ENCODE data around the gene CHRM4. TPM values are rescaled to one million over a fixed set of nuclear protein-coding genes. Genes with fewer than 3 reads are reported as not detected.
A peak's percentile ranks its signal among the peaks of the same experiment; 100 is the strongest.

CHRM4 gene
- total RNA-seq, 1 experiment from 2014 or later = 1.1 TPM

DNA sequence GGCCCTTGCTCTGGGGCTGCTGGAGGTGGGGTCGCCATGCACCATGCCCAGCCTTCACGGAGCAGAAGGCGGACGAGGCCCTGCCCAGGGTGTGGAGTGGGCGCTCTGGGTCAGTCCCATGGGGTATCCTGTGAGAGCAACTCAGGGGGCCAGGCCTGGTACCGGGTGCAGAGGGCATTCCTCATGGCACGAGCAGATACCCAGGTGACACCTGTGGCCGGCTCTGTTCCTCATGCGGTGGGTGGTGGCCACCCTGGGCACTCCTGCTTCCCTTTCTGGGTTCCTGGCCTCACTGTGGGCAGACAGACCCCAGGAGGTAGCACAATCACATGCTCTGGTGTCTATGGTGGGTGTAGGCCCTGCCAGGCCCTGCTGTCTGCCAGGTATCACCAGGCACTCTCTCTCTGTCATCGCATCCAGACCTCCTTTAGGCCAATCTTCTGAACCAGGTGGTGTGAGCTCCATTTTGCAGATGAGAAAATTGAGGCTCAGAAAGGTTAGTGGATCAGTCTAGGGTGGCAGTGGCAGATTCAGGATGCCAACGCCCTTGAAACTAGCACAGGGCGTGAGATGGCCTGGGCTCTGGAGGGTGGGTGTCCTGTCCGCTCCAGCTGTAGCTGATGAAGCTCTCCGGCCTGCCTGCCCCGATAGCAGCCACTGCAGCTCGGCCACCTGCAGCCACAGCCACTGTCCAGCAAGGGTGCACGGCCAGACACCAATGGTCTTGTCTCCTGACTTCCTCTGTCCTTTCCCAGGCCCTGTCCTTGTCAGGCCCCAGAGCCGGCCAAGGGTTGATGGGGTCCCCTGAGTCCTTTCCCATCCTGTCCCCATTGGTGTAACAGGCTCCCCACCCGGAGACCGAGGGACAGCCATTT is 29.2 kb downstream of the CHRM4 start:
- no peaks in the 10 kb centered on the region for H3K36me3 ChIP-seq (ENCODE audit: control insufficient read depth in 1 of 2, insufficient read depth in 2 of 2, low read length in 2 of 2)
- H2AFZ ChIP-seq (ENCODE audit: low read depth, low read length, poor library complexity, severe bottlenecking) = no peak overlapping the region
- H3K9me2 ChIP-seq (ENCODE audit: insufficient read depth) = no peaks in the 10 kb centered on the region
- no peaks in the 10 kb centered on the region for H3K9me3 ChIP-seq (ENCODE audit: control insufficient read depth in 1 of 2, insufficient read depth in 1 of 2, low read depth in 1 of 2, low read length in 2 of 2)
- DNase-seq (ENCODE audit: low read depth, low spot score) (no peak), ATAC-seq (no peak)
- peak overlapping the region; percentile 64 for H3K4me2 ChIP-seq (ENCODE audit: low read length)
- no peaks in the 10 kb centered on the region for H3K27me3 ChIP-seq (ENCODE audit: insufficient read depth, low read length)
- TF ChIP-seq EGR1 (IDR thresholded peaks at IDR 0.05; ENCODE audit: low read depth) (no peak), SP1 (IDR thresholded peaks at IDR 0.05; ENCODE audit: low read depth) (no peak), ZNF274 (IDR thresholded peaks at IDR 0.05; ENCODE audit: low read depth, low read length) (no peak), TCF7L2 (IDR thresholded peaks at IDR 0.05; ENCODE audit: borderline replicate concordance, extremely low read depth, insufficient read depth, insufficient read length) (no peak), CBX3 (IDR thresholded peaks at IDR 0.05; ENCODE audit: low read depth) (no peak), POLR2A (IDR thresholded peaks at IDR 0.05; ENCODE audit: borderline replicate concordance, extremely low read depth, insufficient read depth, insufficient read length) (no peak), ELF1 (IDR thresholded peaks at IDR 0.05; ENCODE audit: borderline replicate concordance, low read depth) (no peak), RAD21 (IDR thresholded peaks at IDR 0.05; ENCODE audit: low read depth) (no peak), SIN3A (IDR thresholded peaks at IDR 0.05; ENCODE audit: low read depth) (no peak), EZH2phosphoT487 (IDR thresholded peaks at IDR 0.05; ENCODE audit: borderline replicate concordance) (no peak), JUND (IDR thresholded peaks at IDR 0.05) (no peak), CEBPB (IDR thresholded peaks at IDR 0.05; ENCODE audit: low read depth) (no peak)
- TF ChIP-seq, protein P1, sequence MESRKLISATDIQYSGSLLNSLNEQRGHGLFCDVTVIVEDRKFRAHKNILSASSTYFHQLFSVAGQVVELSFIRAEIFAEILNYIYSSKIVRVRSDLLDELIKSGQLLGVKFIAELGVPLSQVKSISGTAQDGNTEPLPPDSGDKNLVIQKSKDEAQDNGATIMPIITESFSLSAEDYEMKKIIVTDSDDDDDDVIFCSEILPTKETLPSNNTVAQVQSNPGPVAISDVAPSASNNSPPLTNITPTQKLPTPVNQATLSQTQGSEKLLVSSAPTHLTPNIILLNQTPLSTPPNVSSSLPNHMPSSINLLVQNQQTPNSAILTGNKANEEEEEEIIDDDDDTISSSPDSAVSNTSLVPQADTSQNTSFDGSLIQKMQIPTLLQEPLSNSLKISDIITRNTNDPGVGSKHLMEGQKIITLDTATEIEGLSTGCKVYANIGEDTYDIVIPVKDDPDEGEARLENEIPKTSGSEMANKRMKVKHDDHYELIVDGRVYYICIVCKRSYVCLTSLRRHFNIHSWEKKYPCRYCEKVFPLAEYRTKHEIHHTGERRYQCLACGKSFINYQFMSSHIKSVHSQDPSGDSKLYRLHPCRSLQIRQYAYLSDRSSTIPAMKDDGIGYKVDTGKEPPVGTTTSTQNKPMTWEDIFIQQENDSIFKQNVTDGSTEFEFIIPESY (IDR thresholded peaks at IDR 0.05; ENCODE audit: extremely low read depth, insufficient replicate concordance, low read length) = no peak
- TF ChIP-seq, protein P2, sequence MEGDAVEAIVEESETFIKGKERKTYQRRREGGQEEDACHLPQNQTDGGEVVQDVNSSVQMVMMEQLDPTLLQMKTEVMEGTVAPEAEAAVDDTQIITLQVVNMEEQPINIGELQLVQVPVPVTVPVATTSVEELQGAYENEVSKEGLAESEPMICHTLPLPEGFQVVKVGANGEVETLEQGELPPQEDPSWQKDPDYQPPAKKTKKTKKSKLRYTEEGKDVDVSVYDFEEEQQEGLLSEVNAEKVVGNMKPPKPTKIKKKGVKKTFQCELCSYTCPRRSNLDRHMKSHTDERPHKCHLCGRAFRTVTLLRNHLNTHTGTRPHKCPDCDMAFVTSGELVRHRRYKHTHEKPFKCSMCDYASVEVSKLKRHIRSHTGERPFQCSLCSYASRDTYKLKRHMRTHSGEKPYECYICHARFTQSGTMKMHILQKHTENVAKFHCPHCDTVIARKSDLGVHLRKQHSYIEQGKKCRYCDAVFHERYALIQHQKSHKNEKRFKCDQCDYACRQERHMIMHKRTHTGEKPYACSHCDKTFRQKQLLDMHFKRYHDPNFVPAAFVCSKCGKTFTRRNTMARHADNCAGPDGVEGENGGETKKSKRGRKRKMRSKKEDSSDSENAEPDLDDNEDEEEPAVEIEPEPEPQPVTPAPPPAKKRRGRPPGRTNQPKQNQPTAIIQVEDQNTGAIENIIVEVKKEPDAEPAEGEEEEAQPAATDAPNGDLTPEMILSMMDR (IDR thresholded peaks at IDR 0.05 in 2 of 3, conservative IDR thresholded peaks at IDR 0.05 in 1 of 3; ENCODE audit: borderline replicate concordance in 1 of 3, insufficient read depth in 1 of 3, low read depth in 2 of 3, low read length in 2 of 3) = no peak
- TF ChIP-seq, protein P3, sequence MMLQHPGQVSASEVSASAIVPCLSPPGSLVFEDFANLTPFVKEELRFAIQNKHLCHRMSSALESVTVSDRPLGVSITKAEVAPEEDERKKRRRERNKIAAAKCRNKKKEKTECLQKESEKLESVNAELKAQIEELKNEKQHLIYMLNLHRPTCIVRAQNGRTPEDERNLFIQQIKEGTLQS (IDR thresholded peaks at IDR 0.05) = no peak
- TF ChIP-seq, protein P4, sequence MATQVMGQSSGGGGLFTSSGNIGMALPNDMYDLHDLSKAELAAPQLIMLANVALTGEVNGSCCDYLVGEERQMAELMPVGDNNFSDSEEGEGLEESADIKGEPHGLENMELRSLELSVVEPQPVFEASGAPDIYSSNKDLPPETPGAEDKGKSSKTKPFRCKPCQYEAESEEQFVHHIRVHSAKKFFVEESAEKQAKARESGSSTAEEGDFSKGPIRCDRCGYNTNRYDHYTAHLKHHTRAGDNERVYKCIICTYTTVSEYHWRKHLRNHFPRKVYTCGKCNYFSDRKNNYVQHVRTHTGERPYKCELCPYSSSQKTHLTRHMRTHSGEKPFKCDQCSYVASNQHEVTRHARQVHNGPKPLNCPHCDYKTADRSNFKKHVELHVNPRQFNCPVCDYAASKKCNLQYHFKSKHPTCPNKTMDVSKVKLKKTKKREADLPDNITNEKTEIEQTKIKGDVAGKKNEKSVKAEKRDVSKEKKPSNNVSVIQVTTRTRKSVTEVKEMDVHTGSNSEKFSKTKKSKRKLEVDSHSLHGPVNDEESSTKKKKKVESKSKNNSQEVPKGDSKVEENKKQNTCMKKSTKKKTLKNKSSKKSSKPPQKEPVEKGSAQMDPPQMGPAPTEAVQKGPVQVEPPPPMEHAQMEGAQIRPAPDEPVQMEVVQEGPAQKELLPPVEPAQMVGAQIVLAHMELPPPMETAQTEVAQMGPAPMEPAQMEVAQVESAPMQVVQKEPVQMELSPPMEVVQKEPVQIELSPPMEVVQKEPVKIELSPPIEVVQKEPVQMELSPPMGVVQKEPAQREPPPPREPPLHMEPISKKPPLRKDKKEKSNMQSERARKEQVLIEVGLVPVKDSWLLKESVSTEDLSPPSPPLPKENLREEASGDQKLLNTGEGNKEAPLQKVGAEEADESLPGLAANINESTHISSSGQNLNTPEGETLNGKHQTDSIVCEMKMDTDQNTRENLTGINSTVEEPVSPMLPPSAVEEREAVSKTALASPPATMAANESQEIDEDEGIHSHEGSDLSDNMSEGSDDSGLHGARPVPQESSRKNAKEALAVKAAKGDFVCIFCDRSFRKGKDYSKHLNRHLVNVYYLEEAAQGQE (IDR thresholded peaks at IDR 0.05; ENCODE audit: low read depth) = no peak
- TF ChIP-seq, protein P5, sequence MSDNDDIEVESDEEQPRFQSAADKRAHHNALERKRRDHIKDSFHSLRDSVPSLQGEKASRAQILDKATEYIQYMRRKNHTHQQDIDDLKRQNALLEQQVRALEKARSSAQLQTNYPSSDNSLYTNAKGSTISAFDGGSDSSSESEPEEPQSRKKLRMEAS (IDR thresholded peaks at IDR 0.05) = no peak
- peak overlapping the region; percentile 47 for H3K27ac ChIP-seq (ENCODE audit: low read depth, low read length)
- intact Hi-C loops (cut with micrococcal nuclease) = no loop called here
- no TSS peak for BruUV-seq (replicated peaks)
- ChIA-PET POLR2A (no interaction called here), RAD21 (ENCODE audit: low non-redundant PET in 1 of 2, low total read pairs in 2 of 2, uncharacterized antibody in 2 of 2, unreplicated experiment in 2 of 2) (no interaction called here), CTCF (interaction anchor here (1.6 to 2.5 kb wide), 3 partner anchors 10 to 21 kb away, joined by 6 to 10 read pairs (median 7); no protein-coding TSS in a partner anchor)
- peak overlapping the region; percentile 52 for H3K9ac ChIP-seq (ENCODE audit: low read length)
- peaks cover 54% of the 10 kb centered on the region for H3K79me2 ChIP-seq (ENCODE audit: insufficient read depth, low read length)
- no peaks in the 10 kb centered on the region for H4K20me1 ChIP-seq (ENCODE audit: insufficient read depth)
- H3K4me3 ChIP-seq (replicated peaks in 1 of 2; ENCODE audit: low read depth in 1 of 2, low read length in 2 of 2) = peak overlapping the region in 1 of 2 experiments; percentile 16; a peak in 1 of 4 replicates
- peaks cover 20 to 47% of the 10 kb centered on the region in 2 experiments for H3K4me1 ChIP-seq (ENCODE audit: control insufficient read depth in 1 of 2, insufficient read depth in 2 of 2, low read length in 2 of 2)

All from HCT116 (cell line).